Activated CD4-positive, alpha-beta T cell treated with anti-CD3 and anti-CD28 coated beads, Interleukin-2, amount 10 ng/mL, durations not matched to agents 7 days and 5 days (primary cell): ENCODE measurements around the gene C7. TPM values are rescaled to one million over a fixed set of nuclear protein-coding genes. Genes with fewer than 3 reads are reported as not detected.
"Not testable (repeated sequence)": the region's sequence is repeated elsewhere in the genome, so short reads cannot be mapped to it uniquely, and the experiment has no call there.

ENCODE experiments used
- CTCF ChIA-PET: fragments of 350-600 bp; sonication (Branson Sonifier 250); formaldehyde crosslinking; loops from one replicate; lab custom pipeline; 2021; ENCODE audit warnings: antibody characterized with exemption; lab: Charles Lee
- POLR2A ChIA-PET: fragments of 350-600 bp; sonication (Branson Sonifier 250); formaldehyde crosslinking; loops from one replicate; lab custom pipeline; 2021; ENCODE audit warnings: antibody characterized with exemption; lab: Charles Lee
- DNase-seq: peaks from one replicate; pipeline ENCODE4 v3.0.0-alpha.2; 2020
- H3K27ac Mint-ChIP-seq: one replicate; pipeline ENCODE4 v1.8.0; 2021; ENCODE audit warnings: mild to moderate bottlenecking, moderate library complexity, mixed read lengths
- H3K27me3 Mint-ChIP-seq: one replicate; pipeline ENCODE4 v1.8.0; 2021; ENCODE audit warnings: mixed read lengths
- H3K36me3 Mint-ChIP-seq: one replicate; pipeline ENCODE4 v1.8.0; 2021; ENCODE audit warnings: low read depth, mixed read lengths
- H3K4me1 Mint-ChIP-seq: one replicate; pipeline ENCODE4 v1.8.0; 2021; ENCODE audit warnings: mixed read lengths
- H3K4me3 Mint-ChIP-seq: one replicate; pipeline ENCODE4 v1.8.0; 2021; ENCODE audit warnings: mild to moderate bottlenecking, moderate library complexity, mixed read lengths
- H3K9me3 Mint-ChIP-seq: one replicate; pipeline ENCODE4 v1.8.0; 2021; ENCODE audit warnings: mixed read lengths
- total RNA-seq, 2 experiments: library from RNA; stranded (reverse); gene quantifications; one replicate each; pipeline ENCODE4 v1.2.3, GENCODE V29; 2021

The C7 gene
- total RNA-seq, 2 experiments from 2014 or later = not detected

DNA sequence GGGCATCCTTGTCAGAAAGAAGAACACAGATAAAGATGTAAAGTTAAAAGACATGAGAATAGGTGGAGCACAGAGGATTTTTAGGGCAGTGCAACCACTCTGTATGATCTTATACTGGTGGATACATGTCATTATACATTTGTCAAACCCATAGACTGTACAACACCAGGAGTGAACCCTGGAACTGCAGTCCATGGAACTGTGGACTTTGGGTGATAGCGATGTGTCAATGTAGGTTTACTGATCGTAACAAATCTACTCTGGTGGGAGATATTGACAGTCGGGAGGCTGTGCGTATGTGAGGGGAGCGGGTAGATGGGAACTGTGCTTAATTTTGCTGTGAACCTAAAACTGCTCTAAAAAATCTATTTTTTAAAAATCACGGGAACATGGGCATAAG, 101.3 kb downstream of the C7 start:
- peaks cover 2% of the 10 kb centered on the region for H3K27me3 Mint-ChIP-seq
- H3K4me1 Mint-ChIP-seq = no peaks in the 10 kb centered on the region
- no peaks in the 10 kb centered on the region for H3K9me3 Mint-ChIP-seq
- CTCF ChIA-PET = no interaction called here
- H3K36me3 Mint-ChIP-seq = no peaks in the 10 kb centered on the region
- DNase-seq = no peak
- no peak overlapping the region for H3K4me3 Mint-ChIP-seq
- POLR2A ChIA-PET = no interaction called here
- no peak overlapping the region for H3K27ac Mint-ChIP-seq

DNA sequence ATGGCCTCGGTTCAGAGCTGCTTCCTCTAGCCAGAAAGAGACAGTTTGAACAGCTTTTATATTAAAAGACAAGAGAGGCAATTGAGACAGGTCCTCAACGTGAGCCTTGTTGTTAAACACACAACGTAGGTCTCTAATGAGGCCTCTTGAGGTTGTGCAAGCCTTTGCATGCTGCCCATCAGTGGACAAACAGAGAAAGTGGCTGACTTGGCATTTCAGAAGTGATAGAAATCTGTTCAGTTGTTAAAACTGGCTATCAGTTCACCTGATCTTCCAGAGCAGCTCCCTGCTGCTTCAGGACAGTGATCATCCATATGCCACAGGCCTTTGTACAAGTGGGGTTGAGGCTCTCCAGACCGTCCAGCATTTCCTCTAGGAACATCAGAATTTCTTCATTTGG, 103.0 kb downstream of the C7 start:
- no peaks in the 10 kb centered on the region for H3K9me3 Mint-ChIP-seq
- H3K36me3 Mint-ChIP-seq = no peaks in the 10 kb centered on the region
- H3K27ac Mint-ChIP-seq = no peak overlapping the region
- H3K4me1 Mint-ChIP-seq = no peaks in the 10 kb centered on the region
- ChIA-PET CTCF (no interaction called here), POLR2A (no interaction called here)
- peaks cover 2% of the 10 kb centered on the region for H3K27me3 Mint-ChIP-seq
- H3K4me3 Mint-ChIP-seq = no peak overlapping the region
- no peak for DNase-seq

DNA sequence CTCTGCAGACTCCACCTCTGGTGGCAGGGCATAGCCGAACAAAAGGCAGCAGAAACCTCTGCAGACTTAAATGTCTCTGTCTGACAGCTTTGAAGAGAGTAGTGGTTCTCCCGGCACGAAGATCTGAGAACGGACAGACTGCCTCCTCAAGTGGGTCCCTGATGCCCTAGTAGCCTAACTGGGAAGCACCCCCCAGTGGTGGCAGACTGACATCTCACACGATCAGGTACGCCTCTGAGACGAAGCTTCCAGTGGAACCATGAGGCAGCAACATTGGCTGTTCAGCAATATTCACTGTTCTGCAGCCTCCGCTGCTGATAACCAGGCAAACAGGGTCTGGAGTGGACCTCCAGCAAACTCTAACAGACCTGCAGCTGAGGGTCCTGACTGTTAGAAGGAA, 113.3 kb downstream of the C7 start:
- POLR2A ChIA-PET, CTCF ChIA-PET, H3K9me3 Mint-ChIP-seq, DNase-seq, H3K27ac Mint-ChIP-seq, H3K27me3 Mint-ChIP-seq, H3K4me3 Mint-ChIP-seq, H3K36me3 Mint-ChIP-seq, H3K4me1 Mint-ChIP-seq: not testable (repeated sequence)

Other genes with a start within 250 kb of the C7 start
- 10 to 100 TPM; 45.7 to 46.8 TPM for gene PTGER4, start 229.6 kb upstream of the C7 start, total RNA-seq
- 10 to 100 TPM; 16.2 to 16.8 TPM for gene TTC33, start 153.5 kb upstream of the C7 start, total RNA-seq
- gene PRKAA1, start 111.1 kb upstream of the C7 start, total RNA-seq = 10 to 100 TPM; 71.3 to 84.1 TPM
- gene RPL37, start 74.3 kb upstream of the C7 start, total RNA-seq = 1,000 to 10,000 TPM; 1,565 to 1,761 TPM
- gene CARD6, start 68.1 kb upstream of the C7 start, total RNA-seq = 1 to 10 TPM; 5.0 to 5.2 TPM
- gene MROH2B, start 161.8 kb downstream of the C7 start, total RNA-seq = not detected